Mesendoderm (in vitro differentiated cells): ENCODE measurements around the gene IDH3G.
"Not testable (repeated sequence)": the region's sequence is repeated elsewhere in the genome, so short reads cannot be mapped to it uniquely, and the experiment has no call there.

Experiments used
- DNase-seq: peaks from one replicate; pipeline ENCODE4 v3.0.0; 2013
- H2AK5ac ChIP-seq: 2 replicates; pipeline ENCODE4 v1.6.1; 2013; ENCODE audit warnings: low read length, inconsistent platforms
- H2BK120ac ChIP-seq: 2 replicates; pipeline ENCODE4 v1.6.1; 2013; ENCODE audit warnings: low read depth, mild to moderate bottlenecking, low read length, moderate library complexity, mixed read lengths
- H2BK15ac ChIP-seq: replicated peaks from 2 replicates; pipeline ENCODE4 v1.6.1; 2013; ENCODE audit warnings: low read depth, mild to moderate bottlenecking, moderate library complexity
- H2BK5ac ChIP-seq: 2 replicates; pipeline ENCODE4 v1.6.1; 2013; ENCODE audit warnings: low read length, inconsistent platforms
- H3K18ac ChIP-seq: 2 replicates; pipeline ENCODE4 v1.6.1; 2013; ENCODE audit warnings: mild to moderate bottlenecking, low read length, mixed read lengths
- H3K23ac ChIP-seq: one replicate; pipeline ENCODE4 v1.6.1; 2013; ENCODE audit warnings: low read length
- H3K27ac ChIP-seq: 2 replicates; pipeline ENCODE4 v1.5.1; 2013; ENCODE audit warnings: low read depth, mild to moderate bottlenecking, inconsistent platforms, low read length, moderate library complexity
- H3K27me3 ChIP-seq: 2 replicates; pipeline ENCODE4 v1.6.1; 2013; ENCODE audit warnings: low read length, control low read depth, mild to moderate bottlenecking, inconsistent platforms; ENCODE audit not compliant: insufficient read depth, poor library complexity
- H3K36me3 ChIP-seq: 2 replicates; pipeline ENCODE4 v1.6.1; 2013; ENCODE audit warnings: low read length, inconsistent platforms; ENCODE audit not compliant: control insufficient read depth, insufficient read depth
- H3K4ac ChIP-seq: one replicate; pipeline ENCODE4 v1.6.1; 2013; ENCODE audit warnings: low read depth, mild to moderate bottlenecking, low read length, moderate library complexity
- H3K4me1 ChIP-seq: 2 replicates; pipeline ENCODE4 v1.6.1; 2013; ENCODE audit warnings: low read depth, low read length, inconsistent platforms; ENCODE audit not compliant: control insufficient read depth
- H3K4me2 ChIP-seq: 2 replicates; pipeline ENCODE4 v1.6.1; 2013; ENCODE audit warnings: low read length
- H3K4me3 ChIP-seq: 2 replicates; pipeline ENCODE4 v1.5.1; 2013; ENCODE audit warnings: mild to moderate bottlenecking, low read length
- H3K56ac ChIP-seq: one replicate; pipeline ENCODE4 v1.6.1; 2013; ENCODE audit warnings: low read length
- H3K79me1 ChIP-seq: 2 replicates; pipeline ENCODE4 v1.6.1; 2013; ENCODE audit warnings: low read length, inconsistent platforms
- H3K79me2 ChIP-seq: 2 replicates; pipeline ENCODE4 v1.6.1; 2013; ENCODE audit warnings: mild to moderate bottlenecking, low read length; ENCODE audit not compliant: control insufficient read depth, insufficient read depth
- H3K9ac ChIP-seq: 2 replicates; pipeline ENCODE4 v1.6.1; 2013; ENCODE audit warnings: low read length, inconsistent platforms
- H4K5ac ChIP-seq: one replicate; pipeline ENCODE4 v1.6.1; 2013; ENCODE audit warnings: low read length
- H4K8ac ChIP-seq: one replicate; pipeline ENCODE4 v1.6.1; 2013; ENCODE audit warnings: low read depth, mild to moderate bottlenecking, control low read depth, low read length, moderate library complexity
- WGBS: extraction: QIAGEN DNeasy Blood & Tissue Kit; methylation state at CpG from one replicate; pipeline ENCODE4 v1.1.7; 2013; ENCODE audit warnings: low lambda C conversion rate, missing lambda C conversion rate; ENCODE audit not compliant: insufficient coverage; ENCODE audit errors: extremely low coverage; 5-methylcytosine and 5-hydroxymethylcytosine counted together

IDH3G gene

GRCh38 chrX:153818571-153819383 is 24.6 kb upstream of the IDH3G start:
- H3K79me1 ChIP-seq: no peaks in the 10 kb centered on the region
- WGBS: no CpG with 5 or more reads among the region's 67 CpGs
- H3K27me3 ChIP-seq: no peaks in the 10 kb centered on the region
- no peak overlapping the region for H3K4me3 ChIP-seq
- peaks cover 18% of the 10 kb centered on the region for H3K79me2 ChIP-seq
- no peak overlapping the region for H2BK5ac ChIP-seq
- H3K4me1 ChIP-seq: no peaks in the 10 kb centered on the region
- no peak overlapping the region for H2BK15ac ChIP-seq
- peak overlapping the region; percentile 86 for H3K56ac ChIP-seq
- H3K36me3 ChIP-seq: no peaks in the 10 kb centered on the region
- H4K5ac ChIP-seq: no peak overlapping the region
- H3K18ac ChIP-seq: no peak overlapping the region
- no peak overlapping the region for H2AK5ac ChIP-seq
- H3K23ac ChIP-seq: no peak overlapping the region
- peak overlapping the region; percentile 57 for H3K4ac ChIP-seq
- H3K4me2 ChIP-seq: peak overlapping the region; percentile 44
- H3K9ac ChIP-seq: peak overlapping the region; percentile 75
- peak; percentile 66 for DNase-seq
- H2BK120ac ChIP-seq: no peak overlapping the region
- no peak overlapping the region for H4K8ac ChIP-seq
- peak overlapping the region; percentile 52 for H3K27ac ChIP-seq

DNA sequence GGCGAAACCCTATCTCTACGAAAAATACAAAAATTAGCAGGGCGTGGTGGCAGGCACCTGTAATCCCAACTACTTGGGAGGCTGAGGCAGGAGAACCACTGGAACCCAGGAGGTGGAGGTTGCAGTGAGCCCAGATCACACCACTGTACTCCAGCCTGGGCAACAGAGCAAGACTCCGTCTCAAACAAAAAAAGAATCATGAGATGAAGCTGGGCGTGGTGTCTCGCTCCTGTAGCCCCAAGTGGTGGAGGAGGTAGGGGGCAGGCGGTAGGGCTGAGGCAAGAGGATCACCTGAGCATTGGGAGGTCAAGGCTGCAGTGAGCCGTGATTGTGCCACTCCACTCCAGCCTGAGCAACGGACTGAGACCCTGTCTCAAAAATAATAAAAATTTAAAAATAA is 23.9 kb upstream of the IDH3G start:
- H3K9ac ChIP-seq, H3K18ac ChIP-seq, H2BK15ac ChIP-seq, H3K4me2 ChIP-seq, H3K23ac ChIP-seq, H2AK5ac ChIP-seq, H4K8ac ChIP-seq, H3K27ac ChIP-seq, H4K5ac ChIP-seq, H3K79me1 ChIP-seq, H3K4me3 ChIP-seq, H3K27me3 ChIP-seq, H3K4me1 ChIP-seq, H2BK5ac ChIP-seq, H3K36me3 ChIP-seq, H3K56ac ChIP-seq, H2BK120ac ChIP-seq, H3K4ac ChIP-seq, DNase-seq: not testable (repeated sequence)
- peaks cover 17% of the 10 kb centered on the region for H3K79me2 ChIP-seq
- no CpG with 5 or more reads among the region's 9 CpGs for WGBS

- H3K4me2 ChIP-seq: no peak overlapping the region
- no peak overlapping the region for H3K23ac ChIP-seq
- no peak overlapping the region for H2AK5ac ChIP-seq
- H3K9ac ChIP-seq: no peak overlapping the region
- no CpG with 5 or more reads among the region's 25 CpGs for WGBS
- DNase-seq: no peak
- no peak overlapping the region for H2BK15ac ChIP-seq
- H2BK120ac ChIP-seq: no peak overlapping the region
- H3K79me1 ChIP-seq: no peaks in the 10 kb centered on the region
- no peak overlapping the region for H3K4me3 ChIP-seq
- H3K4ac ChIP-seq: no peak overlapping the region
- no peak overlapping the region for H2BK5ac ChIP-seq
- H3K27me3 ChIP-seq: no peaks in the 10 kb centered on the region
- no peak overlapping the region for H4K8ac ChIP-seq
- peaks cover 19% of the 10 kb centered on the region for H3K79me2 ChIP-seq
- no peaks in the 10 kb centered on the region for H3K36me3 ChIP-seq
- no peaks in the 10 kb centered on the region for H3K4me1 ChIP-seq
- no peak overlapping the region for H3K27ac ChIP-seq
- no peak overlapping the region for H4K5ac ChIP-seq
- no peak overlapping the region for H3K18ac ChIP-seq
- no peak overlapping the region for H3K56ac ChIP-seq
Measured at GRCh38 chrX:153816831-153817690, 22.9 kb upstream of the IDH3G start.

DNA sequence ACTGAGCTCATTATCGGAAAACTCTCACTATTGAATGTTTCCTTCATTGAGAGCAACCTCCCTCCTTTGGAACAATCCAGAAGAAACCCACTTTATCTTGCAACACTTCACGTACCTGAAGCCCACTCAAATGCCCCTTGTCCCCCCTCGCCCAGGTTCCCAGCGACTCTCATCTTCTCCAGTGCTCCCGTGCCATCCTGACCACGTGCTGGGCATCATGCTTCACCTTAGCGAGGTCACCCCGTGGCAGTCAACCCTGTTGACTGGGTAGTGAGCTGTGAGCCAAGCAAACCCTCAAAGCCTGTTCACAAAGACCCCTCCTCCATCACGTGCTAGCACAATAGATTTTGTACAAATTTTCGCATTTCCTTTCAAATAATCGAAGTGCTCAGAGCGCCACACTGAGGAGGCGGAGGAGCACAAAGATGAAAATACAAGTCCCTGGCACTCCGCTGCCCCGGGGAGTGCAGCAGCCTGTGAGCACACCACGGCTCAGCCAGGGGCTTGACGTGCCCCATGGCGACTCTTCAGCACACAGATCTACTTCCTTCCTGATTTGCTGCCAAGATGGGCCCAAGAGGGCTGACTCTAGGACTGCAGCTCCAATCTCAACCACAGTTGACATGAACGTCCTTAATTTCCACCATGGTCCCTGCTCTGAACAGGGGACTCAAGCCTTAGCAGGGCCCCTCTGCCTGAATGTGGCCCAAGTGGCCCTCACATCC is 20.6 kb upstream of the IDH3G start:
- Histone ChIP-seq H3K36me3 (no peaks in the 10 kb centered on the region), H3K18ac (no peak overlapping the region)
- no peak for DNase-seq

DNA sequence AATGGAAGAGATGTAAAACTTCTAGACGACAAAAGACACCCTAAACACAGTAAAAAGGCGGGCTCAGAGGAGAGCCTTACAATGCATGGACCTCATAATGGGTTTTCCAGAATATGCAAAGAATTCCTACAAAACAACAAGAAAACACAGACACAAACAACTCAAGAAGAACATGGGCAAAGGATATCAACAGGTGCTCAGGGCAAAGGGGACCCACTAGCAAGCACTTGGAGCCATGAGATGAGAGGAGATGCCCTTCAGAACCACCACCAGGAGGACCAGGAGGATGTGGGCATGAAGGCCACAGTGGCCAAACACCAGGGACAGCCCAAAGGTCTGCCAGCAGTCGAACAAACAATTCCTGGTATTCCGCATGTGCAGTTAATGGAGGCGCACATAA is 19.0 kb upstream of the IDH3G start:
- Histone ChIP-seq H3K56ac (no peak overlapping the region), H3K27me3 (no peaks in the 10 kb centered on the region), H4K5ac (no peak overlapping the region), H2BK120ac (no peak overlapping the region), H3K9ac (no peak overlapping the region), H3K23ac (no peak overlapping the region), H3K27ac (no peak overlapping the region), H3K4me2 (no peak overlapping the region), H3K79me2 (peaks cover 23% of the 10 kb centered on the region), H3K4ac (no peak overlapping the region), H4K8ac (no peak overlapping the region), H3K18ac (no peak overlapping the region), H2BK5ac (no peak overlapping the region), H3K79me1 (no peaks in the 10 kb centered on the region), H2AK5ac (no peak overlapping the region), H3K4me1 (no peaks in the 10 kb centered on the region), H3K4me3 (no peak overlapping the region), H3K36me3 (no peaks in the 10 kb centered on the region), H2BK15ac (no peak overlapping the region)
- WGBS: no CpG with 5 or more reads among the region's 5 CpGs
- no peak for DNase-seq

More for the DNA sequence above, 20.6 kb upstream of the IDH3G start:
- H2BK120ac ChIP-seq: no peak overlapping the region
- H3K79me1 ChIP-seq: no peaks in the 10 kb centered on the region
- no peak overlapping the region for H3K23ac ChIP-seq
- no peaks in the 10 kb centered on the region for H3K4me1 ChIP-seq
- peaks cover 23% of the 10 kb centered on the region for H3K79me2 ChIP-seq
- H2AK5ac ChIP-seq: no peak overlapping the region
- H3K27ac ChIP-seq: no peak overlapping the region
- no peak overlapping the region for H3K56ac ChIP-seq
- no peak overlapping the region for H3K9ac ChIP-seq
- no peaks in the 10 kb centered on the region for H3K27me3 ChIP-seq
- H4K8ac ChIP-seq: no peak overlapping the region
- H2BK15ac ChIP-seq: no peak overlapping the region
- H2BK5ac ChIP-seq: no peak overlapping the region
- H3K4me3 ChIP-seq: no peak overlapping the region
- no peak overlapping the region for H3K4ac ChIP-seq
- H4K5ac ChIP-seq: no peak overlapping the region
- H3K4me2 ChIP-seq: no peak overlapping the region
- WGBS: no CpG with 5 or more reads among the region's 19 CpGs
